ENCODE data around the gene ZNF622. TPM values are rescaled to one million over a fixed set of nuclear protein-coding genes. Genes with fewer than 3 reads are reported as not detected.

Gene ZNF622
- total RNA-seq, 4 donors from 2014 or later: 21.1 to 27.3 (median 25.5) TPM

- Histone ChIP-seq H3K27me3 (no peaks in the 10 kb centered on the region), H3K9me3 (peaks cover 3% of the 10 kb centered on the region), H3K4me3 (no peak overlapping the region), H3K36me3 (no peaks in the 10 kb centered on the region), H3K27ac (peak overlapping the region; percentile 87), H3K4me1 (peaks cover 28% of the 10 kb centered on the region)
- TF ChIP-seq CTCF (IDR thresholded peaks at IDR 0.05) (no peak), POLR2A (IDR thresholded peaks at IDR 0.05) (no peak), EP300 (IDR thresholded peaks at IDR 0.05) (no peak), POLR2AphosphoS5 (IDR thresholded peaks at IDR 0.05) (no peak)
- DNase-seq (ENCODE audit: low spot score in 2 of 2): no peak
- 32% methylated on average over 1 of the region's 1 CpG for WGBS
Observed at GRCh38 chr5:16493261-16493660, 27.7 kb upstream of the ZNF622 start.

- DNase-seq (ENCODE audit: low spot score in 2 of 2): peak; percentile 82 to 83
- H3K4me1 ChIP-seq: peaks cover 28% of the 10 kb centered on the region
Observed at GRCh38 chr5:16492398-16493140, 27.0 kb upstream of the ZNF622 start.

GRCh38 chr5:16490911-16491310, 25.3 kb upstream of the ZNF622 start:
- DNase-seq (ENCODE audit: low spot score in 2 of 2): no peak
- H3K27ac ChIP-seq: no peak overlapping the region

More at GRCh38 chr5:16492398-16493140, 27.0 kb upstream of the ZNF622 start:
- Histone ChIP-seq H3K27me3 (no peaks in the 10 kb centered on the region), H3K36me3 (no peaks in the 10 kb centered on the region), H3K9me3 (peaks cover 3% of the 10 kb centered on the region), H3K27ac (peak overlapping the region; percentile 87), H3K4me3 (no peak overlapping the region)
- 29% methylated on average over 10 of the region's 10 CpGs for WGBS
- TF ChIP-seq POLR2AphosphoS5 (IDR thresholded peaks at IDR 0.05) (peak in 1 of 3 donors; percentile 8), POLR2A (IDR thresholded peaks at IDR 0.05) (no peak), CTCF (IDR thresholded peaks at IDR 0.05) (no peak), EP300 (IDR thresholded peaks at IDR 0.05) (no peak)

GRCh38 chr5:16489322-16489791, 23.8 kb upstream of the ZNF622 start:
- no peak for DNase-seq (ENCODE audit: low spot score in 2 of 2)
- Histone ChIP-seq H3K9me3 (no peaks in the 10 kb centered on the region), H3K27ac (no peak overlapping the region), H3K4me1 (peaks cover 28% of the 10 kb centered on the region), H3K4me3 (no peak overlapping the region), H3K27me3 (no peaks in the 10 kb centered on the region), H3K36me3 (no peaks in the 10 kb centered on the region)
- 17% methylated on average over 1 of the region's 1 CpG for whole genome bisulfite sequencing
- TF ChIP-seq CTCF (IDR thresholded peaks at IDR 0.05) (peak; percentile 62), POLR2AphosphoS5 (IDR thresholded peaks at IDR 0.05) (no peak)

More at GRCh38 chr5:16490911-16491310, 25.3 kb upstream of the ZNF622 start:
- no peaks in the 10 kb centered on the region for H3K27me3 ChIP-seq
- H3K4me3 ChIP-seq: no peak overlapping the region
- H3K4me1 ChIP-seq: peaks cover 28% of the 10 kb centered on the region
- 78% methylated on average over 8 of the region's 8 CpGs for WGBS
- no peaks in the 10 kb centered on the region for H3K36me3 ChIP-seq
- TF ChIP-seq POLR2AphosphoS5 (IDR thresholded peaks at IDR 0.05) (no peak), POLR2A (IDR thresholded peaks at IDR 0.05) (no peak), EP300 (IDR thresholded peaks at IDR 0.05) (no peak), CTCF (IDR thresholded peaks at IDR 0.05) (no peak)
- H3K9me3 ChIP-seq: peaks cover 3% of the 10 kb centered on the region

- TF ChIP-seq CTCF (IDR thresholded peaks at IDR 0.05) (no peak), POLR2A (IDR thresholded peaks at IDR 0.05) (no peak), POLR2AphosphoS5 (IDR thresholded peaks at IDR 0.05) (no peak), EP300 (IDR thresholded peaks at IDR 0.05) (no peak)
- Histone ChIP-seq H3K36me3 (no peaks in the 10 kb centered on the region), H3K9me3 (no peaks in the 10 kb centered on the region), H3K27ac (no peak overlapping the region), H3K27me3 (no peaks in the 10 kb centered on the region), H3K4me3 (no peak overlapping the region), H3K4me1 (peaks cover 26% of the 10 kb centered on the region)
- WGBS: 98% methylated on average over 2 of the region's 2 CpGs
- DNase-seq (ENCODE audit: low spot score in 2 of 2): no peak
Observed at GRCh38 chr5:16487456-16487855, 21.9 kb upstream of the ZNF622 start.
